Panc1 (cell line): Measurements from ENCODE around the gene CEP97. TPM values are rescaled to one million over a fixed set of nuclear protein-coding genes. Genes with fewer than 3 reads are reported as not detected.

Experiments used
- ATAC-seq: fragments of 200-7000 bp; cut with Tn5 transposase; 2 replicates; pipeline ENCODE4 v1.9.1; 2020; ENCODE audit warnings: mild to moderate bottlenecking, moderate library complexity
- BruUV-seq: library from RNA; stranded (reverse); fragments of 400-500 nt; replicated peaks from 2 replicates; lab custom pipeline; 2021; lab: Mats Ljungman, UMichigan
- CTCF ChIA-PET: fragments of 300-600 bp; sonication (Branson Sonifier 250); formaldehyde crosslinking; loops from one replicate; lab custom pipeline; 2022; ENCODE audit warnings: antibody characterized with exemption; lab: Charles Lee
- POLR2A ChIA-PET: fragments of 300-600 bp; sonication (Branson Sonifier 250); formaldehyde crosslinking; loops from one replicate; lab custom pipeline; 2022; ENCODE audit warnings: antibody characterized with exemption; lab: Charles Lee
- DNase-seq: peaks from one replicate; pipeline ENCODE4 v3.0.0-alpha.2; 2010; ENCODE audit warnings: low read depth, low spot score
- H3K27ac ChIP-seq: 2 replicates; pipeline ENCODE4 v1.5.1; 2011; ENCODE audit warnings: mild to moderate bottlenecking, low read length, inconsistent platforms
- H3K27me3 ChIP-seq: fragments of 200-500 bp; sonication (Bioruptor generic); 2 replicates; pipeline ENCODE4 v1.6.0; 2014; ENCODE audit warnings: low read length, inconsistent platforms; ENCODE audit not compliant: control insufficient read depth, insufficient read depth
- H3K36me3 ChIP-seq: fragments of 200-500 bp; sonication (Bioruptor generic); 2 replicates; pipeline ENCODE4 v1.5.1; 2014; ENCODE audit warnings: inconsistent platforms, mild to moderate bottlenecking, low read length, moderate library complexity; ENCODE audit not compliant: control insufficient read depth, insufficient read depth
- H3K4me1 ChIP-seq: 2 replicates; pipeline ENCODE4 v1.5.1; 2011; ENCODE audit warnings: inconsistent platforms, mild to moderate bottlenecking, low read length, moderate library complexity; ENCODE audit not compliant: control insufficient read depth, insufficient read depth
- H3K4me3 ChIP-seq, 2 experiments: 2 replicates each; pipeline ENCODE4 v1.5.1; 2011 to 2012; ENCODE audit warnings: low read depth in 2 of 2, low read length in 2 of 2, mild to moderate bottlenecking in 2 of 2, inconsistent platforms in 1 of 2, moderate library complexity in 1 of 2
- H3K9me3 ChIP-seq: fragments of 200-500 bp; sonication (Bioruptor generic); 2 replicates; pipeline ENCODE4 v1.5.1; 2014; ENCODE audit warnings: low read depth, mild to moderate bottlenecking, inconsistent platforms, low read length, moderate library complexity; ENCODE audit not compliant: control insufficient read depth, insufficient read depth
- POLR2AphosphoS5 ChIP-seq: IDR thresholded peaks from 2 replicates; pipeline ENCODE4 v1.6.1; 2012; ENCODE audit warnings: mild to moderate bottlenecking, low read depth, low read length, moderate library complexity
- REST ChIP-seq, 2 experiments: IDR thresholded peaks; 2 replicates each; pipeline ENCODE4 v1.6.1; 2011 to 2012; ENCODE audit warnings: low read depth in 2 of 2, control low read depth in 1 of 2, low read length in 1 of 2, mild to moderate bottlenecking in 1 of 2, moderate library complexity in 1 of 2; ENCODE audit not compliant: insufficient read depth in 1 of 2
- SIN3A ChIP-seq: IDR thresholded peaks from 2 replicates; pipeline ENCODE4 v1.6.1; 2012; ENCODE audit warnings: low read depth, mild to moderate bottlenecking, low read length, moderate library complexity, borderline replicate concordance; ENCODE audit not compliant: insufficient read depth
- TCF7L2 ChIP-seq: IDR thresholded peaks from 2 replicates; pipeline ENCODE4 v1.6.1; 2011; ENCODE audit warnings: mild to moderate bottlenecking, low read depth, low read length, inconsistent platforms
- in situ Hi-C: cut with HindIII; loops from 2 replicates; pipeline ENCODE4 v1.10.0; 2016; ENCODE audit warnings: low sequenced_read_pairs, low pct_unique_long_range_greater_than_20kb
- intact Hi-C: fragments of 100-400 bp; cut with micrococcal nuclease; formaldehyde crosslinking; loops from one replicate; pipeline ENCODE4 v1.10.0; 2022; ENCODE audit not compliant: unreplicated experiment
- total RNA-seq: library from RNA; stranded (reverse); gene quantifications from one replicate; pipeline ENCODE4 v1.2.1, GENCODE V29; 2021; ENCODE audit not compliant: unreplicated experiment
- TF ChIP-seq, protein P1 (sequence below): fragments of 450-650 bp; IDR thresholded peaks from 2 replicates; pipeline ENCODE4 v1.5.1; 2017; ENCODE audit warnings: mild to moderate bottlenecking

The CEP97 gene
- total RNA-seq, 1 experiment from 2014 or later, result 17.4 TPM

DNA sequence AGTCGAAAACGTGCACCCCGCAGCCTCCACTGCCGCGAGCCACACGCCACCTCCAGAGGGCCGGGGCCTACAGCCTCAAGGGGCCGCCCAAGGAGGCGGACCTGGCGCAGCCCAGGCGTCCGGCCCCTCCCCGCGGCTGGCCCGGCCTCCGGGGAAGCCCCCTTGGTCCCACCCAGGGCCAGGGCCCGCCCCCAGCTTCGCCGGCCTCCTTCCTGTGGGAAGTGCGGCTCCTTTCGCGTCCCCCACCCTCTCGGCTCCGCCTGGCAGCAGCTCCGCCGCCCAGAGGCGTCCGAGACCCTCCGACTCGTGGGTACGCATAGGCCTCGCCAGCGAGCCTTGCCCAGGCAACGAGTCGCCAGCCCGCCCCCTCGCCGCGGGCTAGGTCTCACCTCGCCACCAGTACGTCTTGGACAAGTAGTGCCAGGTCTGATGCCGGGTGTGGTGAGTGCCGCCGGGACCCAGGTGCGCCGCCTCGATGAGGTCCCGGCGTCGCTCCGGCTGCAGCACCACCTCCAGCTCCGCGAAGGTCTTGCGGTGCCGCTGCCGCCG is 48.1 kb upstream of the CEP97 start:
- no peaks in the 10 kb centered on the region for H3K9me3 ChIP-seq
- no peaks in the 10 kb centered on the region for H3K27me3 ChIP-seq
- ChIA-PET POLR2A (interaction anchor here (0.9 to 3.1 kb wide), 3 partner anchors 8 to 98 kb away, joined by 3 to 14 read pairs (median 3); partner anchors contain the start of gene RPL24), CTCF (interaction anchor here (2.4 kb wide), 1 partner anchor 103 kb away, joined by 10 read pairs; the partner anchor contains the start of gene PCNP)
- BruUV-seq, result no TSS peak
- H3K4me3 ChIP-seq, result peak overlapping the region; percentile 88 to 89
- in situ Hi-C loops (no loop called here), intact Hi-C loops (loop anchor here (5.0 kb wide), 1 partner anchor 104 kb away; the partner anchor contains the start of gene PCNP)
- peaks cover 14% of the 10 kb centered on the region; the same call in 1 of the 2 replicates for H3K4me1 ChIP-seq
- DNase-seq (no peak), ATAC-seq (peak; percentile 92)
- TF ChIP-seq, protein P1, sequence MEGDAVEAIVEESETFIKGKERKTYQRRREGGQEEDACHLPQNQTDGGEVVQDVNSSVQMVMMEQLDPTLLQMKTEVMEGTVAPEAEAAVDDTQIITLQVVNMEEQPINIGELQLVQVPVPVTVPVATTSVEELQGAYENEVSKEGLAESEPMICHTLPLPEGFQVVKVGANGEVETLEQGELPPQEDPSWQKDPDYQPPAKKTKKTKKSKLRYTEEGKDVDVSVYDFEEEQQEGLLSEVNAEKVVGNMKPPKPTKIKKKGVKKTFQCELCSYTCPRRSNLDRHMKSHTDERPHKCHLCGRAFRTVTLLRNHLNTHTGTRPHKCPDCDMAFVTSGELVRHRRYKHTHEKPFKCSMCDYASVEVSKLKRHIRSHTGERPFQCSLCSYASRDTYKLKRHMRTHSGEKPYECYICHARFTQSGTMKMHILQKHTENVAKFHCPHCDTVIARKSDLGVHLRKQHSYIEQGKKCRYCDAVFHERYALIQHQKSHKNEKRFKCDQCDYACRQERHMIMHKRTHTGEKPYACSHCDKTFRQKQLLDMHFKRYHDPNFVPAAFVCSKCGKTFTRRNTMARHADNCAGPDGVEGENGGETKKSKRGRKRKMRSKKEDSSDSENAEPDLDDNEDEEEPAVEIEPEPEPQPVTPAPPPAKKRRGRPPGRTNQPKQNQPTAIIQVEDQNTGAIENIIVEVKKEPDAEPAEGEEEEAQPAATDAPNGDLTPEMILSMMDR, result no peak
- TF ChIP-seq TCF7L2 (peak; percentile 72; the same call in 1 of the 2 replicates), SIN3A (peak; percentile 84; the same call in 1 of the 2 replicates), REST (IDR thresholded peaks at IDR 0.05; ENCODE audit: insufficient read depth in 1 of 2, low read depth in 2 of 2, low read length in 1 of 2) (no peak), POLR2AphosphoS5 (peak; percentile 46)
- peak overlapping the region; percentile 88 for H3K27ac ChIP-seq
- H3K36me3 ChIP-seq, result peaks cover 11% of the 10 kb centered on the region

GRCh38 chr3:101676765-101677435 is 47.5 kb upstream of the CEP97 start, which contains the start of gene ZBTB11:
Gene ZBTB11 (minus strand): TSS chr3:101677132. CDS start chr3:101676914, 218 bp downstream.
- Histone ChIP-seq H3K27ac (peak within 1 kb of the TSS; percentile 88), H3K4me1 (peaks cover 20% of the 10 kb centered on the region), H3K36me3 (peaks cover 15% of the 10 kb centered on the region), H3K4me3 (peak within 1 kb of the TSS; percentile 88 to 89), H3K9me3 (no peaks in the 10 kb centered on the region), H3K27me3 (no peaks in the 10 kb centered on the region)
- peak; percentile 99 for DNase-seq
- ChIA-PET CTCF (interaction anchor here (0.5 to 2.4 kb wide), 2 partner anchors 10 to 103 kb away, joined by 4 to 10 read pairs; partner anchors contain the start of genes PCNP and RPL24), POLR2A (interaction anchor here (0.5 to 3.1 kb wide), 6 partner anchors 8 to 1053 kb away, joined by 3 to 16 read pairs (median 6); partner anchors contain the start of gene RPL24)
- intact Hi-C loops (loop anchor here (5.0 kb wide), 1 partner anchor 105 kb away; the partner anchor contains the start of gene PCNP), in situ Hi-C loops (no loop called here)
- BruUV-seq, result no TSS peak
- peak; percentile 88 for ATAC-seq
- TF ChIP-seq, protein P1, result peak; percentile 81
- 0 out of 2 replicates have a peak, but pooled peaks have one; percentile 70 for TF ChIP-seq SIN3A
- peak in 1 of 2 experiments; percentile 35; a peak in 1 of 4 replicates for TF ChIP-seq REST (IDR thresholded peaks at IDR 0.05; ENCODE audit: insufficient read depth in 1 of 2, low read depth in 2 of 2, low read length in 1 of 2)
- TF ChIP-seq POLR2AphosphoS5, result peak; percentile 94; the same call in 1 of the 2 replicates
- TF ChIP-seq TCF7L2, result peak; percentile 93
